Measurements from ENCODE around the gene MAST4. TPM values are rescaled to one million over a fixed set of nuclear protein-coding genes. Genes with fewer than 3 reads are reported as not detected.

MAST4 gene
- total RNA-seq, 1 donor from 2014 or later, result 11.3 TPM

DNA sequence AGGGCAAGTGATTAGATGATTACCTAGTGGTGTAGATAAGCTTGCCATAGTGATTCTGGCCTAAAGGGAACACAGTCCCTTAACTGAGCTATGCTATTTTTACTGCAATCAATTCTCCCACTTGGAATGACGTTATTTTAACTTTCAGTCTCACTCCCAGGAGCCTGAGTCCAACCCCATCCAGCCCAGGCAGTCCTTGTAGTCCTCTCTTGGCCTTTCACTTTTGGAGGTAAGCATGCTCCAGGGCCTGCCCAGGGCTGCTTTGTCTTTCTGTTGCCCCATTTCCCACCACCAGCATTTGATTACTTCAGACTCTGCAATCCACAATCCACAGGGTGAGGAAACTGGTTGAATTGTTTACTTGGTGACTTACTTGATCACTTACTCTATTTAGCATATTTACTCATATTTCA lies 367.4 kb downstream of the MAST4 start:
- Mint-ChIP-seq H3K4me1 (ENCODE audit: low read depth) (peaks cover 34% of the 10 kb centered on the region), H3K4me3 (ENCODE audit: unreplicated experiment) (no peak overlapping the region), H3K9me3 (ENCODE audit: low read depth) (peaks cover 3% of the 10 kb centered on the region), H3K27me3 (ENCODE audit: low read depth) (no peaks in the 10 kb centered on the region), H3K27ac (ENCODE audit: unreplicated experiment) (no peak overlapping the region), H3K36me3 (ENCODE audit: low read depth) (no peaks in the 10 kb centered on the region)
- DNase-seq (ENCODE audit: low spot score), result no peak
- TF ChIP-seq, protein P1, sequence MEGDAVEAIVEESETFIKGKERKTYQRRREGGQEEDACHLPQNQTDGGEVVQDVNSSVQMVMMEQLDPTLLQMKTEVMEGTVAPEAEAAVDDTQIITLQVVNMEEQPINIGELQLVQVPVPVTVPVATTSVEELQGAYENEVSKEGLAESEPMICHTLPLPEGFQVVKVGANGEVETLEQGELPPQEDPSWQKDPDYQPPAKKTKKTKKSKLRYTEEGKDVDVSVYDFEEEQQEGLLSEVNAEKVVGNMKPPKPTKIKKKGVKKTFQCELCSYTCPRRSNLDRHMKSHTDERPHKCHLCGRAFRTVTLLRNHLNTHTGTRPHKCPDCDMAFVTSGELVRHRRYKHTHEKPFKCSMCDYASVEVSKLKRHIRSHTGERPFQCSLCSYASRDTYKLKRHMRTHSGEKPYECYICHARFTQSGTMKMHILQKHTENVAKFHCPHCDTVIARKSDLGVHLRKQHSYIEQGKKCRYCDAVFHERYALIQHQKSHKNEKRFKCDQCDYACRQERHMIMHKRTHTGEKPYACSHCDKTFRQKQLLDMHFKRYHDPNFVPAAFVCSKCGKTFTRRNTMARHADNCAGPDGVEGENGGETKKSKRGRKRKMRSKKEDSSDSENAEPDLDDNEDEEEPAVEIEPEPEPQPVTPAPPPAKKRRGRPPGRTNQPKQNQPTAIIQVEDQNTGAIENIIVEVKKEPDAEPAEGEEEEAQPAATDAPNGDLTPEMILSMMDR (IDR thresholded peaks at IDR 0.05), result no peak

DNA sequence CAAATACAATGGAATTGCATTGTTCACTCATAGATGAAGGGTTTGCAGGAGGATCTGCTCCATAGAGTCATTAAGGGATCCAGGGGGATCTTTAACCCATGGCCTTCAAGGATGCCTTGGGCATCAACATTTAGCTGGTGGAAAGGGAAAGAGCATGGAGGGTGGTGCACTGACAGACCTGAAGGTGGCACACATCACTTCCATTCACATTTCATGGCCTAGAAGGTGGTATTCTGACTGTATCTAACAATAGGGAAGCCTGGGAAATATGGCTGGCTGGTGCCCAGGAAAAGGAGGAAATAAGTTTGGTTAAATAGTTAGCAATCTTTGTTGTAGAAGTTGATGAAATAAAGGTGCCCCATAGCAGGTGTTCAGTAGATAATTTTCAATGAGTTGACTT lies 370.2 kb downstream of the MAST4 start:
- peaks cover 10% of the 10 kb centered on the region for H3K4me1 Mint-ChIP-seq (ENCODE audit: low read depth)
- no peak overlapping the region for H3K4me3 Mint-ChIP-seq (ENCODE audit: unreplicated experiment)
- TF ChIP-seq, protein P1 (IDR thresholded peaks at IDR 0.05), result no peak
- DNase-seq (ENCODE audit: low spot score), result no peak
- no peaks in the 10 kb centered on the region for H3K27me3 Mint-ChIP-seq (ENCODE audit: low read depth)
- peaks cover 3% of the 10 kb centered on the region for H3K9me3 Mint-ChIP-seq (ENCODE audit: low read depth)
- H3K36me3 Mint-ChIP-seq (ENCODE audit: low read depth), result no peaks in the 10 kb centered on the region
- no peak overlapping the region for H3K27ac Mint-ChIP-seq (ENCODE audit: unreplicated experiment)

DNA sequence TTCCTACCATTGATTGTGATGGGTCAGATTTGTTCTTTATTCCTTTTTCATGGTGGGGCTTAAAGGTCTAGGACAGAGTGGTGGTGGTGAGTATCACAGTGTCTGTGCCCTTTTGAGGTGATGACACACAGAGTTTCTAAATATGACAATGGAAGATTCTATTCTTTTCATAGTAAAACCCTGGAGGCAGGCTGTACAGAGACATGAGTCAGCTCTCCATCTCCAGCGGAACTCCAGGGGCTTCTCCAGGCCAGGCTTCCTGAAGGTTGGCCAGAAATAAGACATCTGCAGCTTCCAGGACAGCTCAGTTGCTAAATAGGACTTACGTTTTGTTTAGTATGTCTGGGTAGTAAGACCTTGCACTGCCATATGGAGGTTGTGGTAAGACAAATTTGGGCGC lies 370.9 kb downstream of the MAST4 start:
- TF ChIP-seq, protein P1 (IDR thresholded peaks at IDR 0.05), result no peak
- Mint-ChIP-seq H3K27ac (ENCODE audit: unreplicated experiment) (peak overlapping the region; percentile 18), H3K36me3 (ENCODE audit: low read depth) (no peaks in the 10 kb centered on the region), H3K27me3 (ENCODE audit: low read depth) (no peaks in the 10 kb centered on the region), H3K4me1 (ENCODE audit: low read depth) (peaks cover 10% of the 10 kb centered on the region), H3K9me3 (ENCODE audit: low read depth) (peaks cover 3% of the 10 kb centered on the region), H3K4me3 (ENCODE audit: unreplicated experiment) (no peak overlapping the region)
- no peak for DNase-seq (ENCODE audit: low spot score)

DNA sequence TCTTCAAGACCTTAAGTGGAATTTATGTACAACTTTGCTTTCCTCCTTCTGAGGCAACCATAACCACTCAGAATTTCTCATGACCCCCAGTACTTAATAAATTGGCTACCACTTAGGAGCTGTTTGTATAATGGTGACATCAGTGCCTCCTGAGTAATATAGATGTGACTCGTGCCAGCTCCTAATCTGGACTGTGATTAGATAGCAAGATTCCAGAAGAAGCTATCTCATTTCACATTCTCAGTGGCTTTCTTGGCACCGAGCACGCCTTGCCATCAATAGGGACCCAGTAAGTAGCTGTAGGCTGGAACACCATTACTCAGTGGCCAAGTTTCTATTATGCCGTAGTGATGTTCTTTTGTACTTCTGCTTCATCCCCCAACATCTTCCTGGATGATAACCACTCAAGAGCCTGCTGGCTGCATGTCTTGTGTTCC lies 371.7 kb downstream of the MAST4 start:
- H3K9me3 Mint-ChIP-seq (ENCODE audit: low read depth), result peaks cover 3% of the 10 kb centered on the region
- H3K36me3 Mint-ChIP-seq (ENCODE audit: low read depth), result no peaks in the 10 kb centered on the region
- no peaks in the 10 kb centered on the region for H3K27me3 Mint-ChIP-seq (ENCODE audit: low read depth)
- no peak overlapping the region for H3K4me3 Mint-ChIP-seq (ENCODE audit: unreplicated experiment)
- TF ChIP-seq, protein P1 (IDR thresholded peaks at IDR 0.05), result no peak
- peaks cover 10% of the 10 kb centered on the region for H3K4me1 Mint-ChIP-seq (ENCODE audit: low read depth)
- no peak for DNase-seq (ENCODE audit: low spot score)
- H3K27ac Mint-ChIP-seq (ENCODE audit: unreplicated experiment), result no peak overlapping the region

DNA sequence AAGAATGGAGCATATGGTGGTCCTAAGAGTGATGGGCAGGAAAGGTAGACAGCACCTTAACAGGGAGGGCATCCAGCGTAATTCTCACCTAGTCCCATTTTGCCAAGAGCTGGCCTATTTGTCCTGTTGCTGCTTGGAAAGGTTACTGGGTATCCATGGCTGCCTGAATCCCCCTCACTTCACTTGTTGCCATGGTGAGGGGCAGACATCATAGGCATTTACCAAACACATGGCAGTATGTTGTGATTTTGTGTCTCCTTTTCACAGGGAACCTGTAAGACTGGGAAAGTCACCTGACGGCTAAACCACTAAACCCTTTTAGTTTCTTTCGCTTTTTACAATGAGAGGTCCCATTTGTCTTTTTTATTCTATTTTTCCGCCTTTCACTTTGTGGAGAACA lies 373.3 kb downstream of the MAST4 start:
- Mint-ChIP-seq H3K9me3 (ENCODE audit: low read depth) (peaks cover 3% of the 10 kb centered on the region), H3K27me3 (ENCODE audit: low read depth) (no peaks in the 10 kb centered on the region), H3K4me3 (ENCODE audit: unreplicated experiment) (no peak overlapping the region), H3K27ac (ENCODE audit: unreplicated experiment) (no peak overlapping the region), H3K36me3 (ENCODE audit: low read depth) (no peaks in the 10 kb centered on the region), H3K4me1 (ENCODE audit: low read depth) (peaks cover 10% of the 10 kb centered on the region)
- no peak for DNase-seq (ENCODE audit: low spot score)
- TF ChIP-seq, protein P1 (IDR thresholded peaks at IDR 0.05), result no peak
